OCI-LY1 (cell line): ENCODE results near the gene GPR137C.

Experiments used
- CTCF ChIP-seq: fragments of 200-600 bp; sonication (generic), shearing (Covaris generic); IDR thresholded peaks from 2 replicates; pipeline ENCODE4 v1.5.1; 2017; ENCODE audit warnings: mild to moderate bottlenecking, antibody characterized with exemption, low read length, moderate library complexity, mixed read lengths
- EZH2 ChIP-seq: fragments of 200-600 bp; sonication (generic), shearing (Covaris generic); IDR thresholded peaks from 2 replicates; pipeline ENCODE4 v1.8.0; 2017; ENCODE audit warnings: borderline replicate concordance, mixed run types, mild to moderate bottlenecking, antibody characterized with exemption, low read length, moderate library complexity, mixed read lengths

GRCh38 chr14:52649511-52649910 lies 96.9 kb downstream of the GPR137C start:
- TF ChIP-seq CTCF, result no peak
- TF ChIP-seq EZH2, result no peak
